ENCODE results near the gene TNP1. TPM values are rescaled to one million over a fixed set of nuclear protein-coding genes. Genes with fewer than 3 reads are reported as not detected.

TNP1 gene
- total RNA-seq (2022; extraction: Qiagen RNA extraction; ENCODE audit: low read depth), result not detected in 5 replicates

GRCh38 chr2:216859944-216860343 lies at the start of gene TNP1:
TNP1 (minus strand) TSS chr2:216860064; CDS start chr2:216860034, 30 bp downstream.

Other genes starting within 250 kb of the TNP1 start
- gene IGFBP2, start 226.6 kb downstream of the TNP1 start, total RNA-seq (2022; extraction: Qiagen RNA extraction; ENCODE audit: low read depth), result 65.5 to 93.5 TPM (median 92.1 TPM) in 5 replicates
- gene IGFBP5, start 164.5 kb downstream of the TNP1 start, total RNA-seq (2022; extraction: Qiagen RNA extraction; ENCODE audit: low read depth), result 0.11 to 0.32 TPM (median 0.13 TPM) in 5 replicates